C1 segment of cervical spinal cord (tissue), 14 donors: ENCODE results near the gene STRN4.
A peak's percentile ranks its signal among the peaks of the same experiment; 100 is the strongest.
"Not testable (repeated sequence)": the region's sequence is repeated elsewhere in the genome, so short reads cannot be mapped to it uniquely, and the experiment has no call there.

ENCODE experiments used
- DNase-seq, 14 donors: peaks; one replicate each; lab custom pipeline; 2025; lab: John Stamatoyannopoulos, UW

Gene STRN4

DNA sequence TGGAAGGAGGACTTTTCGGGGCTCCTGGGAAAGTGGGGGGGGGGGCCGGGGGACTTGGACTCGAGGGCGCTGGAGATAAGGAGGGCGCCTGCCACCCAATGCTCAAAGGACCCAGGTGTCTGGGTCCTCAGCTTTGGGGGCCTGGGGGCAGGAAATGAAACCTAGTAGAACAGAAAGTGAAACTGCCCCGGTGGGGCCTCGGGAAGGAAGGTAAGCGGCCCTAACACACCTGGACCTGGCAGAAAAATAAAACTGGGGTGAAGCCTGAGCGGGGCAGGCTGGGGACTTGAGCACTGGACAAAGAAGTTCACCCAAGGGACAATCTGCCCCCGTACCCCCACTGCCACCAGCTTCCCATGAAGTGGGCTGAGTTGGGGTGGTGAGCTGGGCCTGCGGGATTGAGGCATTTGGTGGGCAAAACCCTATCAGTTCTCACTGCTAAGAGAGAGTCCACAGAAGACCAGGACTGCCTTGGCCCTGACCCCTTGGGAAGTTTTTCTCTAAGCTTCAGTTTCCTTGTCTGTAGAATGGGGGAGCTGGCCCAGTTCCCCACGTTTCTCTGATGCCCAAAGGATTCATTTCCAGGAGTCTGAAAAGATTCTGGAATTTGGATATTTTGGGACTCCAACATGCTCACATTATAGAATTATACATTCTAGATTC is 31.7 kb downstream of the STRN4 start:
- peak in 1 of 14 donors; percentile 40 for DNase-seq

DNA sequence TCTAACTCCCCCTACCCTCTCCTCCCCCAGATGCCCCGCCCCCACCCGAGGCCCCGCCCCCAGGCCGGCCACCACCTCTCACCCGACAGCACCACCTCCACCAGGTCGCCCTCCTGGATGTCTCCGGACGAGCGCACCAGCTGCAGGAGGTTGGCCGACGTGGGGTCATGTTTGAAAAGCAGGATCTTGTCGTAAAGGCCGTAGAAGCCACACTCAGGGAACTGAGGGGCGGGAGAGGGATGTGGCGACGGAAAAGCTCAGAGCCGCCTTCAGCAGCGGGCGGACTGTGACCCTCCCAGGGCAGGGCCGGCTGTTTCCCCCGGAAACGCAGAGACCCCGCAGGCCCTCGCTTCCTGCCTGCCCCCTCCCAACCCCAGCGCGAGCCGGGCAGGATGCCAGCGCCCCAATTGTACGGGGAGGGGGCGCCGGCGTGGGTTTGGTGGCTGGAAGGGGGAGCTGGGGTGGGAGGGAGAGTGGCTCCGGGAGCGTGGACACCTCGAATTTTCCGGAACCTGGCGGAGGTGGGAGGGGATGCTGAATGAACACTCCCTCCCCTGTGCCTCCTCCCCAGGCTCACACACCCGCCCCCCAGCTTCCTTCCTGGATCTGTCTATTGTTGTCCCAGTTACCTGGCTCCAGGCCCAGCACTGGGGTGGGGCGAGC is 32.3 kb downstream of the STRN4 start:
- DNase-seq = peak in 9 of 14 donors; percentile 17 to 62 (median 47)

DNA sequence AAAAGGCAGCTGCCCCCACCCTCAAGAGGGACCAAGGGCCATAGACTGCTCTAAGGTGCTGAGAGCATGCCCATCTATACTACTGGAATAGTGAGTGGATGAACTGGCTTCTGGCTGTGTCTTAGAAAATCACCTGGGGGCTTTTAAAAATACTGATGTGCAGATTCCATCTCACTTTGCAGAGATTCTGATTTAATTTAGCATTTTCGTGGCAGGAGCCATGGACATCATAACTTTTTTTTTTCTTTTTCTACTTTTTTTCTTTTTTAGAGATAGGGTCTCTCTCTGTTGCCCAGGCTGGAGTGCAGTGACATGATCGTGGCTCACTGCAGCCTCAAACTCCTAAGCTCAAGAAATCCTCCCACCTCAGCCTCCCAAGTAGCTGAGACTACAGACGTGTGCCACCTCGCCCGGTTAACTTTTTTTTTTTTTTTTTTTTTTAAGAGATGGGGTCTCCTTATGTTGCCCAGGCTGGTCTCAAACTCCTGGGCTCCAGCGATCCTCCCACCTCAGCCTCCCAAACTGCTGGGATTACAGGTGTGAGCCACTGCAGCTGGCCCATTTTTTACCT is 33.4 kb downstream of the STRN4 start:
- DNase-seq = not testable (repeated sequence)

DNA sequence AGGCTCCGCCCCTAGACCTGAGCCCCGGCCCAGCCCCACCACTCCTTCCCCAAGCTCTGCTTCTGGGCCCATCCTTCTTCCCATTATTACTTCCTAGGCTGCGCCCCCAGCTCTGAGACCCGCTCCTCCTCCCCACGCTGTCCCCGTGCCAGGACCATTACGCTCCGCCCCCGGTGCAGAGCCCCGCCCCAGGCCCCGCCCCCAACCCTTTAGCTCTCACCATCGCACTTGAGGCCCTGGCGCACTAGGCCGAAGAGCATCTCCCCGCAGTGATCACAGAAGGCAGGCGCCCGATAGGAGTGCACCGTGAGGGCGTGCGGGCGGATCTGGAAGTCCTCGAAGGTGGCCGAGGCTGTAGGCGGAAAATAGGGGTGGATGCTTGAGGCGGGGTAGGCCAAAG is 35.6 kb downstream of the STRN4 start:
- no peak for DNase-seq

DNA sequence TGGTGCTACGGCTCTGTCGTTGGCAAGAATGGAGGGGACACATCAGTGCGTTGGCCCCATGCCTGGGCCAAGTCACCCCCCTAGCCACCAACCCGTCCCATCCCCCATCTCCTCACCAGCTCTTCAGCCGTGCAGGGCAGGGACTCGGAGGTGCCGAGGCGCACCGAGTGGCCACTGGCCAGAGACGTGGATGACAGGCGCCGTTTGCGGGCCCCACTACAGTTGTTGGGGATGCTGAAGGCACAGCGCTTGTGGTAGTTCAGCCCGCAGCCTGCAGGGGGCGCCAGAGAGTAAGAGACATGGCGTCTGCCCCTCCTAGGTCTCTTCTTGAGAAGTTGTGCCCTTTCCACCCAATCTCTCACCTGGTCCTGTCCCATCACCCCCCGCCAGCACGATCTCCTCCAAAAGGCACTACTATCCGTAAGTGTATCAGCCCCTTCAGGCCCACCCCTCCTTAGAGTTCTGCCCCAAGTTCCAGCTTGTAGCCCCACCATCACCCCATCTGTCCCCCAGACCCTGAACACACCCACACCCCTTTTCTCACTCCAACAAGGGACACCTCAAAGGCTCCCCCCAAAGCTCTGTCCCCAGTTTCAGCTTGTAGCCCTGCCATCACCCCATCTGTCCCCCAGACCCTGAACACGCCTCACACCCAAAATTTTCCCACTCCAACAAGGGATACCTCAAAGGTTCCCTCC is 41.7 kb downstream of the STRN4 start:
- peak in 11 of 14 donors; percentile 10 to 52 (median 25) for DNase-seq

DNA sequence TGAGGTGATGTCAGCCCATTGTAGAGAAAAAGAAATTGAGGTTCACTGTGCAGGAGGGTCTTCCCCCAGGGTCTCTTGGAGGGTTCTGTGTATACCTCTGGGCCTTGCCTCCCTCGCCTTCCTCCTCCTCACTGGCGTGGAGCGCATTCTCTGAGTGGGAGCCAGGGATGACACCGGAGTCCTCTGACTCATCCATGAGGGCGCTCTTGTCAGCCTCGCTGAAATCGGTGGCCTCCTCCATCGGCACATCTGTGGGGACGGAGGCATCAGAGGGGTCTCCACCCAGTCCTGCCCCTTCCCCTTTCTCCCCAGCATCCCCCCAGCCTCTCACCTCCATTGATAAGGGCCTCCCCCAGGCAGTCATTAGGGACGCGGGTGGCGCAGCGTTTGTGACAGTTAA is 45.5 kb downstream of the STRN4 start:
- no peak for DNase-seq

DNA sequence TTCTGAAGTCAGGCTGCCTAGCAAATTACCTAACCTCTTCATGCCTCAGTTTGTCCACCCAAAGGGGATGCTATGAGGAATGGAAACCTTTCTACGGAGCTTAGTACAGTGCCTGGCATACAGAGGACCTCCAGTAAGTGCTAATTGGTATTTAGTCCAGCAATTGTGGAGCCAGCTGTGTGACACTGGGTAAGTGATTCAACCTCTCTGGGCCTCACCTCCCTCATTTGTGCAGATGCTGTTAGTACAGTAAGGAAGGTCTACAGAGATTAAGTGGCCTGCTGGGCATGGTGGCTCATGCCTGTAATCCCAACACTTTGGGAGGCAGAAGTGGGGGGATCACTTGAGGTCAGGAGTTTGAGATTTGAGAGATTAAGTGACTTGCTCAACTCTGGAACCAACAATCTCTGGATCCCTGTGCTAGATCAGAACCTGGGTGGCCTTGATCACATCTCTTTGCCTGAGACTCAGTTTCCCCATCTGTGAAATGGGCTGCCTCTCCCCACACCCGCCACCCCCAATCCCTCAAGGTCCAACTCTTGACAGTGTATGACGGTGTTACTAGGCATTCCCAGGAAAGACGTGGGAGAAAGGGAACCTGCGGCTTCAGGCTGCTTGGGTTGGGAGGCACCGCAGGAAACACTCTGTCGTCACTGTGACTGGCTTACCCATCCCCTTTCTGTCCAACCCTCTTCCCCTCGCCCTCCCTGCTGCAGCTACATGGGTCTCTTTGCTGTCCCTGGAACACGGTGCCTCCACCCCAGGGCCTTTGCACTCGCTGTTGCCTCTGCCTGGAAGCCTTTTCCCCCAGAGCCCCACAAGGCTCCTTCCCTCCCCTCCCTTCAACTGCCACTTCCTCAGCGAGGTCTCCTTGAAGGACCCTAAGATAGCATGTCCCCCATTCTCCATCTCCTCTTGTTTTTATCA is 47.6 kb downstream of the STRN4 start:
- DNase-seq = no peak

DNA sequence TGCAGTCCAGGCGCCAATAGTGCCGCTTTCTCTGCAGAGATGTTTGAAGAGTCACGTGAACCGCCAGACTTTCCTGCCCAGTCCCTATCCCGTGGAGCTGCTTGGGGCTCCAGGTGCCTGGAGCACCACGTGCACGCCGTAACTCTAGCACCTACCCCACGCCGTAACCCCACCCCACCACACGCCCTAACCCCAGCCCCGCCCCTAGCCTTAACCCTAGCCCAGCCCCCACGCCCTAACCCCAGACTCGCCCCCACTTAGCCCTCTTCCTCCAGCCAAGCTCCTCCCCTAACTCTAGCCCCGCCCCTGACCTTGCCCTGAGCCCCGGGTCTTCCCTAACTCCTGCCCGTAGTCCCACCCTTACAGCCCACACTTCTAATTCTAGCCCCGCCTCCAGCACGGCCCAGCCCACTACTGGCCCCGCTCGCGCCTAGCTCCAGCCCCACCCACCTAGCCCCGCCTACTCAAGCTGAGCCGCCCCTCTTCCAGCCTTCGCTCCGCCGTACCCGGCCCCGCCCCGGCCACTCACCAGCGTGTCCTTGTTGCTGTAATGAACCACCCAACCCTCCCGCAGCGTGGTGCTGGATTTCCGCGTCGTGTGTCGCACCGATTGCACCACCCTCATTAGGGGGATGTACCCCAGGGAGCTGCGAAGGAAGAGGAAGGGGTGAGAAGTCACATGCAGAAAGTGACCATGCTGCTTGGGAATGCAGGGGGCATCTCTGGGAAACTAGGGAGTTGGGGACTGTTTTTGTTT is 48.9 kb downstream of the STRN4 start:
- peak in 10 of 14 donors; percentile 4 to 46 (median 19) for DNase-seq

DNA sequence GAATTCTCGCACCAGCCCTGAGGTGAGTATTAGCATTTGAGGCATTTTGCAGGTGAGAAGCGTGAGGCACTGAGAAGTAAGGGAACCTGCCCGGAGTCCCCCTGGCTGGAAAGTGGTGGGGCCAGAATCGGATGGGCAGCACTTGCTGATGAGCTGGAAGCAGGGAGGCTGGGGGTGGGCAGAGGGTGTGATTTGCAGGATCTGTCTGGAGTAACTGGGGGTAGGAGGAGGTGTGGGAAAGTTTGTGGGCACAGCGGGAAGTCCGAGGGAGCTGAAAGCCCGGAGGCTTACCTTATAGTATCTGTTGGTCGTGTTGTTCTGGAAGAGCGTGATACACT is 49.4 kb downstream of the STRN4 start:
- DNase-seq = no peak

DNA sequence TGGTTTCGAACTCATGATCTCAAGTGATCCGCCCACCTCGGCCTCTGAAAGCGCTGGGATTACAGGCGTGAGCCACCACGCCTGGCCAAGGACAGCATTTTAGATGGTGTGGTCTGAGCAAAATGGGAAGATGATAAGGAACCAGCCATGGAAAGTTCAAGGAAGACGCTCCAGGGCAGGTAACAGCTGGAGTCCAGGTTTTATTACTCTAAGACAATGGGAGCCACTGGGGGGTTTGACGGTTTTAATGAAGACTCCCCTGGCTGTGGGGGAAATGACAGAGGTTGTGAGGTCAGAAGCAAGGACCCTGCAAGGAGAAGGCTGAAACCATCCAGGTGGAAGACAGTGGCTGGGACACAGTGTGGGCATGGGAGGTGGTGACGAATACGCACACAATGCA is 50.2 kb downstream of the STRN4 start:
- no peak for DNase-seq

DNA sequence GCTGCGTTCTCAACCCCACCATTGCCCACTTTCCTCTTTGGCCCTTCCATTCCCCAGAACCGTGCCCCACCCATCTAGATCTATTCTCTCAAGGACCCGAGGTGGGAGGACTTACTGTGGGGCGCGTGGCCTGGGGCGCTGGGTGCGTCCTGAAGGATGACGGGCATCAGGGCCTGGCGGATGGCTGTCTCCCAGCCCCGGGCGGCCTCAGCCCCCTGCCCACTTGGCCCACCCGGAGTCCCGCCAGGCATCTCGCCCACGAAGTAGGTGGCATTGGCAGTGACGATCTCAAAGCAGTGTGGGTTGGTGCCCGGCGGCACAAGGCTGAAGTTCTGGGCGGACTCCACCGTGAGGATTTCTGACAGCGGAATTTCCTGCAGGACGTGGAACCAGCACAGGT is 52.5 kb downstream of the STRN4 start:
- no peak for DNase-seq

DNA sequence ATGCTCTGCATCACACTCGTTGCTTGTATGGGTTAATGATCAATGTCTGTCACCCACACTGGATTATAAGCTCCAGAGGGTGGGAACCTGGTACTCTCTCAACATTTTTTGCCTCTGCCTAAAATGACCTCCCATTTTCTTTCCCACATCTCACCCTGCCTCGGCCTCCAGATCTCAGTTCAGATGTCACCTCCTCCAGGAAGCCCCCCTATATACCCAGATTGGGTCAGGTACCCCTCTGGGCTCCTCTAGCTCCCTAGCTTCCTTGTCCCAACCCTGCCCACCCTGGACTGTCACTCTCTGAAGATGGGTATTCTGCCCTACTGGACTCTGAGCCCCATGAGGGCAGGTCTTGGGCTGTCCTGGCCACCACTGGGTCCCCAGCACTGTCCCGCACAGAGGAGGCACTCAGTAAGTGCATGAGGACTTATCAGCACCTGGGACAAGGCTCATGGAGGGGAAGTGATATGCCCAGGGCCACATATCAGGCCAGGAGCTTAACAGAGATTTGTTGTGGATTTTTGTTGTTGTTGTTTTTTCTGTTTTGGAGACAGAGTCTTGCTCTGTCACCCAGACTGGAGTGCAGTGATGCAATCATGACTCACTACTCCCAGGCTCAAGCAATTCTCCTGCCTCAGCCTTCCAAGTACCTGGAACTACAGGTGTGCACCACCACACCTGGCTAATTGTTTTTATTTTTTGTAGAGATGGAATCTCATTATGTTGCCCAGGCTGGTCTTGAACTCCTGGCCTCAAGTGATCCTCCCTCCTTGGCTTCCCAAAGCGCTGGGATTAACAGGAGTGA is 53.1 kb downstream of the STRN4 start:
- no peak for DNase-seq

DNA sequence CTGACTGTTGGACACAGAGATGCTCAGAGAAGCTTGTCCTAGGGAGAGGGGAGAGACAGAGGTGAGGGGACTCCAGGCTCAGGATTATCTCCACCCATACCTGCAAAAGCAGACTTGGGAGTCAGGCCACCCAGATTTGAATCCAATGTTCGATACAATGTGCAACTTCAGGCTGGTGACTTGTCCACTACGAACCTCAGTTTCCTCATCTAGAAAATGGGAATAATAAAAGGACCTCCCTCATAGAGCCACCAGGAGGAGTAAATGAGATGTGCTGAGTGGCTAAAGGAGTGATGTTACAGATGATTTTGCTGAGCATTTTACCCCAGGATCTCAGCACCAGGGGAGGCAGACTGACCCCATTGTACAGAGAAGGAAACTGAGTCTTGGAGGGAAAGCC is 54.3 kb downstream of the STRN4 start:
- DNase-seq = no peak

DNA sequence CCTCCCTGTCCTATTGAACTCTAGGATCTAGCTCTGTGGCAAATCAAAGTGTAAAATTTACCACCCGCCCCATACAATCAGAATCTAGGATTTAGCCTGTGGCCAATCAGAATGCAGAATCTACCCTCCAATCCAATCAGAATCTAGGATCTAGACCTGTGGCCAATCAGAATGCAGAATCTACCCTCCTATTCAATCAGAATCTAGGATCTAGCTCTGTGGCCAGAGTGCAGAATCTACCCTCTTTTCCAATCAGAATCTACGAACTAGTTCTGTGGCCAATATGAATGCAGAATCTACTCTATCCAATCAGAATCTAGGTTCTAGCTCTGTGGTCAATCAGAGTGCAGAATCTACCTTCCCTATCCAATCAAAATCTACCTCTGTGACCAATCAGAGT is 55.1 kb downstream of the STRN4 start:
- no peak for DNase-seq

DNA sequence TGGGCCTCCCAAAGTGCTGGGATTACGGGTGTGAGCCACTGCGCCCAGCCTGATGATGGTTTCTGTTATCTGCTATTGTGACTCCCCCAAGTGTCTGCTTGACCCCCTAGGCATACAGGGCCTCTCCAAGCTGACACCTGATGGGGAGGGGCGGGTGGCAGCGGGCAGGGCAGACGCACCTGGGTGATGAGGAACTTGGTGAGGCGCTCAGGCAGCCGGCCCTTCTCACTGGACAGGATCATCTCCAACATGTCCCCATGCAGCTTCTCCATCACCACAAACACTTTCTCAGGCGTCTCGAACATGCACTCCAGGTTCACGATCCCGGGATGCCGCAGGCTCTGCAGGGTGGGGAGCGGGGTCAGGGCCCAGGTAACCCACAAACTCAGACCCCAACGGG is 56.9 kb downstream of the STRN4 start:
- no peak for DNase-seq

DNA sequence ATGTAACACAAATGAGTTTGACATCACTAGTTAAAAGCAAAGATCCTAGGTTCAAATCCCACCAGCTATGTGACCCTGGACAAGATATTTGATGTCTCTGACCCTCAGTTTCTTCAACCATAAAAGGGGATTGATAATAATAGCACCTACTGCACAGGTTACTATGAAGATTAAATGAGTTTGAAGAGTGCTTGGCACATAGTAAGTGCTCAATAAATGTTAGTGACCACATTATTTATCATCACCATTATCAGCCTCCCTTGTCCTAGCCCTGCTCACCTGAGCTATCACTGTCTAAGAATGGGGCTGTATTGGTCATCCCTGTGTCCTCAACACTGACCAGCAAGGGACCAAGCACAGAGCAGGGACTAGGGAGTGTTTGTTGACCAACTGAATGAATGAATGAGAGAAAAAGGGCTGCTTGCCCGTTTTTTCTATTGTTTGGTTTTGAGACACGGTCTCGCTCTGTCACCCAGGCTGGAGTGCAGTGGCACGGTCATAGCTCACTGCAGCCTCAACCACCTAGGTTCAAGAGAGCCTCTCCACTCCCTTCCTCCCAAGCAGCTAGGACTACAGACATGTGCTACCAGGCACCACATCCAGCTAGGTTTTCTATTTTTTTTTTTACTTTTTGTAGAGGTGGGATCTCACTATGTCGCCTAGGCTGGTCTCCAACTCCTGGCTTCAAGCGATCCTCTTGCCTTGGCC is 58.7 kb downstream of the STRN4 start:
- no peak for DNase-seq

DNA sequence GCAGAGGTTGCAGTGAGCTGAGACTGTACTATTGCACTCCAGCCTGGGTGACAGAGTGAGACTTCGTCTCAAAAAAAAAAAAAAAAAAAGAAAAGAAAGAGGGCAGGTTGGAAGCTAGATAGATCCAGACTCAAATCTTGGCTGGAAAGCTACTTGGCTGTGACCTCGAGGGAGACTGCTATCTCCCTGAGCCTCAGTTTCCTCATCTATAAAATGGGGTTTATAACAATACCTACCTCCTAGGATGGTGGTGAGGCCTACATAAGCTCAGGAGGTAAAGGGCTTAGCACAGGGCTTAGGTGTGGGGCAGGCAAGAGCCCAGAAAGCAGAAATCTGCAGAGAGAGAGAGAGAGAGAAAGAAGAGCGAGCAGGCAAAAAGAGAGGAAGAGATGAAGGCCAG is 61.1 kb downstream of the STRN4 start:
- no peak for DNase-seq

DNA sequence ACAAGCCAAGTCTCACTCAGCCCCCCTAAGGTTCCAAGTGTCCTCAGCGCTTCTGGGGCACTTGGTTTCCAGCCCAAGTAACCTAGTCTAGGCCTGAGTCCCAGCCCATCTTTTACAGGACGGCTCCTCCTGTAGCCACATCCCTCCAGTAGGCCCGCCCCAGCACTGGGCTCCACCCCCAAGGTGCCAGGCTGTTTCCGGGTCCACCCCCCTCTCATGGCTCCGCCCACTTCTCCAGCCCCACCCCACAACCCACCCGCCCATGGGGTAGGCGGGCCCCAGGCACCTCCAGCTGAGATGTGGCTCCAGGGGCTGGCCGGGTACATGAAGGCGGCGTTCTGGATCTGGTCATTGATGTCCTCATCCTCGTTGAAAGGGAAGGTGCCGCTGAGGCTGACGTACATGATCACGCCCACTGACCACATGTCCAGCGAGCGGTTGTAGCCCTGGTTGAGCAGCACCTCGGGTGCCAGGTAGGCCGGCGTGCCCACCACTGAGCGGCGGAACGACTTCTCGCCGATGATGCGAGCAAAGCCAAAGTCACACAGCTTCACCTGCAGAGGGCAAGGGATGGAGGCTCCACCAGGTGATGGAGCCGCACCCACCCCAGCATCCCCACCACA is 68.0 kb downstream of the STRN4 start:
- no peak for DNase-seq
